Measurements from ENCODE around the gene AP4S1.
"Not testable (repeated sequence)": the region's sequence is repeated elsewhere in the genome, so short reads cannot be mapped to it uniquely, and the experiment has no call there.

The AP4S1 gene

GRCh38 chr14:31042300-31042699, 16.9 kb downstream of the AP4S1 start:
- H3K27me3 ChIP-seq (ENCODE audit: control insufficient read depth in 5 of 5, insufficient read depth in 4 of 5, low read length in 5 of 5), result no peaks in the 10 kb centered on the region
- H3K36me3 ChIP-seq (ENCODE audit: control insufficient read depth in 5 of 5, insufficient read depth in 5 of 5, low read length in 5 of 5), result peaks cover 0 to 3% (median 0%) of the 10 kb centered on the region in 5 donors
- H3K4me3 ChIP-seq (ENCODE audit: low read depth in 1 of 5, low read length in 5 of 5), result no peak overlapping the region
- peaks cover 0 to 7% (median 0%) of the 10 kb centered on the region in 5 donors for H3K4me1 ChIP-seq (ENCODE audit: control insufficient read depth in 5 of 5, insufficient read depth in 5 of 5, low read length in 5 of 5)
- no peak overlapping the region for H3K9ac ChIP-seq (ENCODE audit: low read length in 5 of 5)
- no peaks in the 10 kb centered on the region for H3K9me3 ChIP-seq (ENCODE audit: control insufficient read depth in 5 of 5, low read length in 5 of 5)
- H3K27ac ChIP-seq (ENCODE audit: low read depth, low read length), result no peak overlapping the region

GRCh38 chr14:31042893-31043292, 17.4 kb downstream of the AP4S1 start:
- not testable (repeated sequence) for H3K9ac ChIP-seq (ENCODE audit: low read length in 5 of 5); H3K4me1 ChIP-seq (ENCODE audit: control insufficient read depth in 5 of 5, insufficient read depth in 5 of 5, low read length in 5 of 5); H3K9me3 ChIP-seq (ENCODE audit: control insufficient read depth in 5 of 5, low read length in 5 of 5); H3K27me3 ChIP-seq (ENCODE audit: control insufficient read depth in 5 of 5, insufficient read depth in 4 of 5, low read length in 5 of 5); H3K36me3 ChIP-seq (ENCODE audit: control insufficient read depth in 5 of 5, insufficient read depth in 5 of 5, low read length in 5 of 5); H3K27ac ChIP-seq (ENCODE audit: low read depth, low read length); H3K4me3 ChIP-seq (ENCODE audit: low read depth in 1 of 5, low read length in 5 of 5)

DNA sequence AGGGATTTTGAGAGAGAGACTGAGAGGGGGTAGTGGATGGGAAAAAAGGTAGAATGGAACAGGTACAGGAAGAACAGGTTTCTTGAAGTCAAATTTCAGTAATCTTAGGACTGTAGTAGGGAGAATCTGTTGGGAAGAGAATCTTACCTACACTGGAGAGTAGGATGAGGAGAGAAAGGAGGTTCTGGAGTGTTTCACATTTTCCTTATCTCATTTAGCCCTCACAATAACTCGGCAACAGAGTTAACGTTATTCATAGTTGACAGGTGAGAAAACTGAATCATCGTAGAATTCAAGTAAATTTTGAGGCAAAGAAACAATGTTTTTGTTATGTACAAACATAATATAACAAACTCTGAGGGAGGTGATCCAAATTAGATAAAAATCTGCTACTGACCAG, 17.9 kb downstream of the AP4S1 start:
- Histone ChIP-seq H3K36me3 (ENCODE audit: control insufficient read depth in 5 of 5, insufficient read depth in 5 of 5, low read length in 5 of 5) (peaks cover 0 to 1% (median 0%) of the 10 kb centered on the region in 5 donors), H3K27me3 (ENCODE audit: control insufficient read depth in 5 of 5, insufficient read depth in 4 of 5, low read length in 5 of 5) (no peaks in the 10 kb centered on the region), H3K4me1 (ENCODE audit: control insufficient read depth in 5 of 5, insufficient read depth in 5 of 5, low read length in 5 of 5) (peaks cover 0 to under 1% (median 0%) of the 10 kb centered on the region in 5 donors), H3K27ac (ENCODE audit: low read depth, low read length) (no peak overlapping the region), H3K9ac (ENCODE audit: low read length in 5 of 5) (no peak overlapping the region), H3K9me3 (ENCODE audit: control insufficient read depth in 5 of 5, low read length in 5 of 5) (no peaks in the 10 kb centered on the region), H3K4me3 (ENCODE audit: low read depth in 1 of 5, low read length in 5 of 5) (no peak overlapping the region)

DNA sequence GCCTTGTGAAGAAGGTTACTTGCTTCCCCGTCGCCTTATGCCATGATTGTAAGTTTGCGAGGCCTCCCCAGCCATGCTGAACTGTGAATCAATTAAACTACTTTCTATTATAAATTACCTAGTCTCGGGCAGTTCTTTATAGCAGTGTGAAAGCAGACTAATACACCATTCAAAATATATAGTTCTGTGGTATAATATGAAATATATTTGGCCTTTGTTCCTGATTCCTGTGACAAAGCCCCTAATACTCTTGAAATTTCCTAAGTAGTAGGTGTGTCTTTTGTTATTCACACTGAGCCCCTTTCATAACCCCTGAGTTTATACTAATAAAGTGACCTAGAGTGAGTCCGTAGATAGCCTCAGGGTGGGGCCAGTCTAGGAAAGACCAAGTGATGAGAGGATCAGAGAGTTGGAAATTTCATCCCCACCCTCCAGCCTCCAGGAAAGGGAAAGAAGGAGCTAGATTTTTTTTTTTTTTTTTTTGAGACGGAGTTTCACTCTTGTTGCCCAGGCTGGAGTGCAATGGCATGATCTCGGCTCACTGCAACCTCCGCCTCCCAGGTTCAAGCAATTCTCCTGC, 20.1 kb downstream of the AP4S1 start:
- Histone ChIP-seq H3K27ac (ENCODE audit: low read depth, low read length) (no peak overlapping the region), H3K9me3 (ENCODE audit: control insufficient read depth in 5 of 5, low read length in 5 of 5) (no peaks in the 10 kb centered on the region), H3K36me3 (ENCODE audit: control insufficient read depth in 5 of 5, insufficient read depth in 5 of 5, low read length in 5 of 5) (no peaks in the 10 kb centered on the region)

GRCh38 chr14:31047503-31047902, 22.1 kb downstream of the AP4S1 start:
- H3K4me1 ChIP-seq (ENCODE audit: control insufficient read depth in 5 of 5, insufficient read depth in 5 of 5, low read length in 5 of 5), result peaks cover 0 to 6% (median 4%) of the 10 kb centered on the region in 5 donors
- no peaks in the 10 kb centered on the region for H3K27me3 ChIP-seq (ENCODE audit: control insufficient read depth in 5 of 5, insufficient read depth in 4 of 5, low read length in 5 of 5)
- H3K27ac ChIP-seq (ENCODE audit: low read depth, low read length), result no peak overlapping the region
- no peak overlapping the region for H3K4me3 ChIP-seq (ENCODE audit: low read depth in 1 of 5, low read length in 5 of 5)
- H3K36me3 ChIP-seq (ENCODE audit: control insufficient read depth in 5 of 5, insufficient read depth in 5 of 5, low read length in 5 of 5), result no peaks in the 10 kb centered on the region
- no peaks in the 10 kb centered on the region for H3K9me3 ChIP-seq (ENCODE audit: control insufficient read depth in 5 of 5, low read length in 5 of 5)
- no peak overlapping the region for H3K9ac ChIP-seq (ENCODE audit: low read length in 5 of 5)

More for the DNA sequence above, 20.1 kb downstream of the AP4S1 start:
- Histone ChIP-seq H3K4me1 (ENCODE audit: control insufficient read depth in 5 of 5, insufficient read depth in 5 of 5, low read length in 5 of 5) (peaks cover 0 to 6% (median 4%) of the 10 kb centered on the region in 5 donors), H3K27me3 (ENCODE audit: control insufficient read depth in 5 of 5, insufficient read depth in 4 of 5, low read length in 5 of 5) (no peaks in the 10 kb centered on the region), H3K9ac (ENCODE audit: low read length in 5 of 5) (no peak overlapping the region), H3K4me3 (ENCODE audit: low read depth in 1 of 5, low read length in 5 of 5) (no peak overlapping the region)

DNA sequence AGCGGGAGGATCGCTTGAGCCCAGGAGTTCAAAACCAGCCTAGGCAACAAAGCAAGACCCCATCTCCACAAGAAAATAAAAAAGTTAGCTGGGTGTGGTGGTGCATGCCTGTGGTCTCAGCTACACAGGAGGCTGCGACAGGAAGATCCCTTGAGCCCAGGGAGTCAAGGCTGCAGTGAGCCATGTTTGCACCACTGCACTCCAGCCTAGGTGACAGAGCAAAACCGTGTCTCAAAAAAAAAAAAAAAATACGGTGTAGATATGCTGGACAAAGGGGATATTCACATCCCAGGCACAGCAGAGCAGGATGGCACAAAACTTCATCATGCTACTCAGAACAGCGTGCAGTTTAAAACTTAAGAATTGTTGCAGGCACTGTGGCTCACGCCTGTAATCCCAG, 25.6 kb downstream of the AP4S1 start:
- Histone ChIP-seq H3K9me3 (ENCODE audit: control insufficient read depth in 5 of 5, low read length in 5 of 5) (no peaks in the 10 kb centered on the region), H3K27ac (ENCODE audit: low read depth, low read length) (no peak overlapping the region), H3K27me3 (ENCODE audit: control insufficient read depth in 5 of 5, insufficient read depth in 4 of 5, low read length in 5 of 5) (no peaks in the 10 kb centered on the region), H3K4me3 (ENCODE audit: low read depth in 1 of 5, low read length in 5 of 5) (no peak overlapping the region), H3K36me3 (ENCODE audit: control insufficient read depth in 5 of 5, insufficient read depth in 5 of 5, low read length in 5 of 5) (no peaks in the 10 kb centered on the region), H3K9ac (ENCODE audit: low read length in 5 of 5) (no peak overlapping the region), H3K4me1 (ENCODE audit: control insufficient read depth in 5 of 5, insufficient read depth in 5 of 5, low read length in 5 of 5) (peaks cover 2 to 18% (median 7%) of the 10 kb centered on the region in 5 donors)

GRCh38 chr14:31051511-31051910, 26.1 kb downstream of the AP4S1 start:
- Histone ChIP-seq H3K36me3 (ENCODE audit: control insufficient read depth in 5 of 5, insufficient read depth in 5 of 5, low read length in 5 of 5) (no peaks in the 10 kb centered on the region), H3K27ac (ENCODE audit: low read depth, low read length) (no peak overlapping the region), H3K27me3 (ENCODE audit: control insufficient read depth in 5 of 5, insufficient read depth in 4 of 5, low read length in 5 of 5) (no peaks in the 10 kb centered on the region), H3K4me1 (ENCODE audit: control insufficient read depth in 5 of 5, insufficient read depth in 5 of 5, low read length in 5 of 5) (peaks cover 2 to 18% (median 7%) of the 10 kb centered on the region in 5 donors), H3K9me3 (ENCODE audit: control insufficient read depth in 5 of 5, low read length in 5 of 5) (no peaks in the 10 kb centered on the region), H3K4me3 (ENCODE audit: low read depth in 1 of 5, low read length in 5 of 5) (no peak overlapping the region), H3K9ac (ENCODE audit: low read length in 5 of 5) (no peak overlapping the region)

GRCh38 chr14:31052905-31053586, 27.6 kb downstream of the AP4S1 start:
- H3K9me3 ChIP-seq (ENCODE audit: control insufficient read depth in 5 of 5, low read length in 5 of 5); H3K36me3 ChIP-seq (ENCODE audit: control insufficient read depth in 5 of 5, insufficient read depth in 5 of 5, low read length in 5 of 5); H3K4me3 ChIP-seq (ENCODE audit: low read depth in 1 of 5, low read length in 5 of 5); H3K27me3 ChIP-seq (ENCODE audit: control insufficient read depth in 5 of 5, insufficient read depth in 4 of 5, low read length in 5 of 5); H3K9ac ChIP-seq (ENCODE audit: low read length in 5 of 5): not testable (repeated sequence)
- Histone ChIP-seq H3K27ac (ENCODE audit: low read depth, low read length) (peak overlapping the region; percentile 16), H3K4me1 (ENCODE audit: control insufficient read depth in 5 of 5, insufficient read depth in 5 of 5, low read length in 5 of 5) (peaks cover 2 to 18% (median 7%) of the 10 kb centered on the region in 5 donors)

GRCh38 chr14:31057035-31057434, 31.6 kb downstream of the AP4S1 start:
- Histone ChIP-seq H3K27me3 (ENCODE audit: control insufficient read depth in 5 of 5, insufficient read depth in 4 of 5, low read length in 5 of 5) (no peaks in the 10 kb centered on the region), H3K9ac (ENCODE audit: low read length in 5 of 5) (no peak overlapping the region), H3K27ac (ENCODE audit: low read depth, low read length) (no peak overlapping the region), H3K36me3 (ENCODE audit: control insufficient read depth in 5 of 5, insufficient read depth in 5 of 5, low read length in 5 of 5) (no peaks in the 10 kb centered on the region), H3K4me1 (ENCODE audit: control insufficient read depth in 5 of 5, insufficient read depth in 5 of 5, low read length in 5 of 5) (peaks cover 0 to 16% (median 5%) of the 10 kb centered on the region in 5 donors), H3K9me3 (ENCODE audit: control insufficient read depth in 5 of 5, low read length in 5 of 5) (no peaks in the 10 kb centered on the region), H3K4me3 (ENCODE audit: low read depth in 1 of 5, low read length in 5 of 5) (no peak overlapping the region)

- H3K4me3 ChIP-seq (ENCODE audit: low read depth in 1 of 5, low read length in 5 of 5), result no peak overlapping the region
Measured at GRCh38 chr14:31057701-31058364, 32.4 kb downstream of the AP4S1 start.

More at GRCh38 chr14:31057701-31058364, 32.4 kb downstream of the AP4S1 start:
- H3K27ac ChIP-seq (ENCODE audit: low read depth, low read length), result no peak overlapping the region
- no peaks in the 10 kb centered on the region for H3K27me3 ChIP-seq (ENCODE audit: control insufficient read depth in 5 of 5, insufficient read depth in 4 of 5, low read length in 5 of 5)
- peaks cover 0 to 16% (median 5%) of the 10 kb centered on the region in 5 donors for H3K4me1 ChIP-seq (ENCODE audit: control insufficient read depth in 5 of 5, insufficient read depth in 5 of 5, low read length in 5 of 5)
- no peaks in the 10 kb centered on the region for H3K9me3 ChIP-seq (ENCODE audit: control insufficient read depth in 5 of 5, low read length in 5 of 5)
- H3K36me3 ChIP-seq (ENCODE audit: control insufficient read depth in 5 of 5, insufficient read depth in 5 of 5, low read length in 5 of 5), result no peaks in the 10 kb centered on the region
- H3K9ac ChIP-seq (ENCODE audit: low read length in 5 of 5), result no peak overlapping the region
